ENCODE data around the gene RDH12.
"Not testable (repeated sequence)": the region's sequence is repeated elsewhere in the genome, so short reads cannot be mapped to it uniquely, and the experiment has no call there.

Gene RDH12

DNA sequence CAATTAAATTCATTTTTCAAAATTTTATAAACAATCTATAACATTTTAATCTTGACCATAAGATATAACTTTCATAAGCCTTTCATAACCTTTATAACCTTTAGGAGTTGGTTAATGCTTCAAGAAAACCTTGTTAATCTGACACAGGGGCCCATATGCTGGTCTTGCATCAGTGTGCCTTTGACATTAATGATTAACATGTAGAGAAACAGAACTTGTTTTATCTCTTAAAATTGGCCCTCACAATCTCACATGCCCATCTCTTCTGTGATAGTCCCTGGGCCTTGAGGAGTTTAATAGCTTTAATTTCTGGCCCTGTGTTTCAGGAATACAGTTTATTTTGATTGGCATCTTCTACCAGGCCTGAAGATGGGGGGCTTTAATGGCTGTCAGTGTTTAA, 7.7 kb downstream of the RDH12 start:
- DNase-seq = not testable (repeated sequence)

DNA sequence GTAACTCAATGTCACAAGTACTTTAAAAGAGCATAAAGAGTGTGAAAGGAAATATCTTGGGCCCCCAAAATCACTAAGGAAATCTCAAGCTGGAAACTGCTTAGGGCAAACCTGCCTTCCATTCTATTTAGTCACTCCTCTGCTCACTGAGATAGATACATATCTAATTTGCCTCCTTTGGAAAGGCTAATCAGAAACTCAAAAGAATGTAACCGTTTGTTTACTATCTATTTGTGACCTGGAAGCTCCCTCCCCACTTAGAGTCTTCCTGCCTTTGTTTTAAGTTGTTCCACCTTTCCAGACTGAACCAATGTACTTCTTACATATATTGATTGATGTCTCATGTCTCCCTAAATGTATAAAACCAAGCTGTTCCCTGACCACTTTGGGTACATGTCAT, 8.1 kb downstream of the RDH12 start:
- not testable (repeated sequence) for DNase-seq

DNA sequence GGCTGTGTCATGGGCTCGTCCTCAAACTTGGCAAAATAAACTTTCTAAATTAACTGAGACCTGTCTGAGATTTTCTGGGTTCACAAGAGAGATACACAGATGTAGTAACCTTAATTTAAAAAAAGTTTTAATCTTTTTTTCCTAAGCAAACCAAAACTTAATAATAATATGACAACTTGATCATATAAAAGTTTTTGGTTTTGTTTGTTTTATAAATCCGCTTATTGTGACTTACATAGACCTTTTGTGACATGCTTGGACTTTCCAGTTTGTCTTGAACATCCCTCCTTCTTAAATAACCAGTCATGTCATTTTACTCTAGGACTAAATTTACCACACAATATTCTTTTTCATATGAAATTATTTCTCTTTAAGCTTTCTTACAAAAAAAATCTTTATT, 8.5 kb downstream of the RDH12 start:
- DNase-seq = no peak

DNA sequence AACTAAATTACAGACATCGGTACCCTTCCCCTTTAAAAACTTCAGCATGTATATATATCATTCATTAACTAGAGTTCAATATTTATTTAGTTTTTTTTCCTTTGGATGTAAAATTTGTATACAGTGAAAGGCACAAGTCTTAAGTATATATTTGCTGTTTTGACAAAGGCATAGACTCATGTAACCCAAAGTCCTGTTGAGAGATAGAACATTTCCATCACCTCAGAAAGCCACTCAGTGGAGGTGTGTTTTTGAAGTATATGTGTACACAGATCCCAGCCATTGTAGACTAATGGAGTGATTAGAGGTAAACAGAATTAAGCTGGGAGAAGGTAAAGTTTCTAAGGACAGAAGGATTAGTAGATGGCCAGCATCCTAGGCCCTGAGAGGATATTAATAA, 15.4 kb downstream of the RDH12 start:
- no peak for DNase-seq

- no peak for DNase-seq
These were observed 16.6 kb downstream of the RDH12 start for GRCh38 chr14:67718265-67718664.

DNA sequence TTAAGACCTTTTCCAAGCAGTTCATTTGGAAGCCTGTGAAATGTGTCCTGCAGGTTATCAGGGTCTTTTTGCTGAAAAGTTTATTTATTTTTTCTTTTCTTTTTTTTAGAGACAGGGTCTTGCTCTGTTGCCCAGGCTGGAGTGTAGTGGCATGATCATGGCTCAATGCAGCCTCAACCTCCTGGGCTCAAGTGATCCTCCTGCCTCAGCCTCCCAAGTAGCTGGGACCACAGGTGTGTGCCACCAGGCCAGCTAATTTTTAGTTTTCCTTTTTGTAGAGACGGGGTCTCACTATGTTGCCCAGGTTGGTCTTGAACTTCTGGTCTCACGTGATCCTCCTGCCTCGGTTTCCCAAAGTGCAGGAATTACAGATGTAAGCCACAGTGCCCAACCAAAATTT, 17.7 kb downstream of the RDH12 start:
- DNase-seq = not testable (repeated sequence)

DNA sequence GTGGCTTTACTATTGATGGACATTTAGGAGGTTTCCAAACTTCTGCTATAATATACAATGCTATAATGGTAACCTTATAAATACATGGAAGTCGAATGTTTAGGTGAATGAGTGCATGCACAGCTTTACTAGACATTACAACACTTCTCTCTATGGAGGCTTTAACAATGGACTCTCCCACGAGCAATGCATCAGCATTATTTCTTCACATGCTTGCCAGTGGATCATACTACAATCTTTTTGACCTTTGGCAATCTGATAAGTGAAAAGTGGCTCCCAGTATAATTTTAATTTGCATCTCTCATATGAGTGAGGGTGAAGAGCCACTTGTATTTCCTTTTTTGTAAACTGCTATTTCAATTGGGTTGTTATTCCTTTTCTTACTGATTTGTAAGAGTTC, 18.2 kb downstream of the RDH12 start:
- DNase-seq = no peak

DNA sequence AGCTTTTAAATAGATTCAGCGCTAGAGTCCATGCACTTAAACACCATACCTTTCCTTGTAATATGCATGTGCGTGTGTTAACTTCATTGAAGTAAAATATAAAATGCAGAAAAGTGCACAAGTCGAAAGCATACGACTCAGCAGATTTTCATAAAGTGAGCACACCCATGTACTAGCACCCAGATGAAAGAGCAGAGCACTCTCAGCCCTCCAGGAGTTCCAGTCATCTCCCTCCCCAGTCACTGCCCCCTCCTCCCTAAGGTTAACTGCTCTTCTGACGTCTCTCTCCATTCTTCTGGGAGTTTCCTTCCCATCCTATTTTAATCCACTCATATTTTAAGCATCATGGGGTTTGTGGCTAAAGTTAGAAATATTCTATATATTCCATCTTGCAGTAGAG, 20.2 kb downstream of the RDH12 start:
- no peak for DNase-seq

- no peak for DNase-seq
These were observed 20.6 kb downstream of the RDH12 start for GRCh38 chr14:67722293-67722692.

DNA sequence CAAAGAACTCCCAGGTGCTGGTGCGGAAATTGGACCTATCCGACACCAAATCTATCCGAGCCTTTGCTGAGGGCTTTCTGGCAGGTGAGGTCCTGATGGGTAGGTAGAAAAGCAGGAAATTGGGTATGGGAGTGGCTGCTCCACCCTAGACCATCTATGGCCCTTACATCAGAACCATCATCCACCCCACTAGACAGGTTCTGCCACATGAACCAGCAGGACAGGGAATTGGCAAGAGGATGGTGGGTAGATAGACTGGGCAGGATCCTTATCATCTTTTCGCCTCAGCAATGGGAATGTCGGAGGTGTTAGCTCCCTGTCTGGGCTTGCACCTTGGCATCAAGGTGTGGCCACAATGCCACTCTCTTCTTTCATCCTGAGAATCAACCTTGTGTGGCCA, 23.5 kb downstream of the RDH12 start:
- no peak for DNase-seq

GRCh38 chr14:67727361-67727760, 25.7 kb downstream of the RDH12 start:
- DNase-seq = no peak

DNA sequence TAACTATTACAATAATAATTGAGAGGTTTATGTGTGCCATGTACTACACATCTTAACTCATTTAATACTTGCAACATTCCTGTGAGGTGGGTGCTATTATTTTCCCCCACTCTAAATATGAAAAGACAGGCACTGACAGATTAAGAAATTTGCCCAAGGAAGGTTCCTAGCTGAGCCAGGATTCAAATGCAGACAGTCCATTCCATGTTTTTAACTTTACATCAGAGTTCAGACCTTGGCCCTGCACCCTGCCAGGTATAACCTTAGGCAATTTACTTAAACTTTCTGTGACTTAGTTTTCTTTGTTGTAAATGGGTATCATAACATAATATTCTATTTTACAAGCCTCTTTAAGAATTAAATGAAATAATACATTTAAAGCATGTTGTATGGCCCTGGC, 26.6 kb downstream of the RDH12 start:
- DNase-seq = no peak

DNA sequence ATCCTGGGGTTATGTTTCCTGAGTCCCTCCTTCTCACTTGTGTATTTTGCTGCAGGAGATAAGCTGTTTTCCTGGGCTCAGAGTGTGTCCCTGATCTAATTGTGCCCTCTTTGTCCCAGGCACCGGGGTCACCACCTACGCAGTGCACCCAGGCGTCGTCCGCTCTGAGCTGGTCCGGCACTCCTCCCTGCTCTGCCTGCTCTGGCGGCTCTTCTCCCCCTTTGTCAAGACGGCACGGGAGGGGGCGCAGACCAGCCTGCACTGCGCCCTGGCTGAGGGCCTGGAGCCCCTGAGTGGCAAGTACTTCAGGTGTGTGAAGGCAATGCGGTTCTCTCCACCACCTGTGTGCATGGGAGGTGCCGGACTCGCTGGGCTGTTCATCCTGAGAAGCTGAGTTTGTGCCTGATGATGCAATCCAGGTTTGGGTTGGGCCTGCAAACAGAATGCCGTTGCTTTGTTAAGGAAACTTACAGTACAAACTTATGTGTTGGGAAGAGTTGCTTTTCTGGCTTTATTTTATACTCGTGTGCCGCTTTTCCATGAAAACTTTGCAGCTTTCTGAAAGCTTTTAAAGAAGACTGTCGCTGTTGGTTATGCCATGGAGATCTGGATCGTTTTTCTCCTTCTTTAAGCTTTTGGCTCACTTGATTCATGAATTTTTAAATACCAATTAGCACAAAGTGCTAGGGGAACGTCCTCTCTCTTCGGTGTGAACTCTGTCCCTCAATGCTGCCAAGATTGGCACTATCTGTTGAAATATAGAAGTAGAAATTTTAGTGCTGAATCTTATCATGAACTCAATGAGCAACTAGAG, 27.6 kb downstream of the RDH12 start:
- no peak for DNase-seq

DNA sequence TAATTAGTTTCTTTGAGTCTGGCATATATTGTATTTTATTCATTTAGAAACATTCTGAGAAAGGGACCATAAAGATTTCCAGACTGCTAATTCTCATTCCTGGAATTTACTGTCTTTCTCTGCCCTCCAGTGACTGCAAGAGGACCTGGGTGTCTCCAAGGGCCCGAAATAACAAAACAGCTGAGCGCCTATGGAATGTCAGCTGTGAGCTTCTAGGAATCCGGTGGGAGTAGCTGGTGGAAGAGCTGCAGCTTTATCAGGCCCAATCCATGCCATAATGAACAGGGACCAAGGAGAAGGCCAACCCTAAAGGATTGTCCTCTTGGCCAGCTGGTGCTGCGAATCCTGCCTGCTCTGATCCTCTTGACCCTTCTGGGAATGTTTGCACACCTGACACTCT, 31.9 kb downstream of the RDH12 start:
- no peak for DNase-seq

GRCh38 chr14:67734675-67735074, 33.0 kb downstream of the RDH12 start:
- DNase-seq = no peak

- DNase-seq = no peak
These were observed 33.9 kb downstream of the RDH12 start for GRCh38 chr14:67735336-67736147.

- DNase-seq = no peak
These were observed 35.1 kb downstream of the RDH12 start for GRCh38 chr14:67736771-67737170.

DNA sequence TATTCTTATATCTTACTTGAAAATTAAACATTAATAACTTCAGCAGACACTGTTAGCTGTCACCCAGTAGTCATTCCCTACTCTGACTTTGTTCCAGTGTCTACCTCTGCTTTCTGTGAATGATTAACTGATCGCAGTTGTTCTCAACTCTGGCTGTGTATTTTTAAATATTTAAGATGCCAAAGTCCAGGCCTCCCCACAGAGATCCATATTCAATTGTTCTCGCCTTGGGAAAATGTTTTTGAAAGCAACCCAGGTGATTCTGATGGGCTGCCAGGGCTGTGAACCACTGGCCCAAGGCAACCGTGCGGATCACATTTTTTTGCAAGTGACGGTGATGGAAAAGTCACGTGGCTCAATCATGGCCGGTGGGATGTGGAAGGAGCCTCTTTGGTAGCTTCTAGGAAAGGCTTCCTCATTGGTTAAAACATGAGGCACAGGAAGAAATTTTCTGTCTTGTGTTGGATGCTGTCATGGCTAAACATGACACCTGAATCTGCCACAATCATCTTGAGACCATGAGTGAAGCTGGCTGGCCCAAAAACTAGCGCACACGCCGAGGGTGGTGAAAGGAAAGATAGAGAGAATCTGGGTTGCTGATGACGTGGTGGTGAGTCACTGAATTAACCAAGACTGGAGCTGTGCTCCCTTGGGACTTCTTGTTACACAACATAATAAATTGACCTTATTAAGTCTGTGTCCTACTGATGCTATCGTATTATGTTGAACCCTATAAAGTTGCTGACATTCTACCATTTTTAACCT, 37.2 kb downstream of the RDH12 start:
- DNase-seq = no peak

DNA sequence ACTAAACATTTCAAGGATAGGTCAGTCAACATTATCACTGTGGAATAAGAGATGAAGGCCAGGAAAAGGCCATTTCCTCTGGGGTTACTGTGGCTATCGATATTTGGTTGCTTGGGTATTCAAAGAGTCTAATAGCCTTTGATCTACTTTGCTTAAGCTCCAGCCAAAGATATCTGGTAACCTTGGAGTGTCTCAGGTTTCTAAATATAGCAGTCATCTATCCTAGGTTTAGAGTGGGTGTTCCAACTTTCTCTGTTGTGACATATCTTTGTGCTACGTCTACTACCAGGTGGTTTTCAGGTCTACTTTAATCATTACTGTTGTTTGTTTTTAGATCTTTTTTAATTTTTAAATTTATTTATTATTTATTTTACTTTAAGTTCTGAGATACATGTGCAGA, 42.4 kb downstream of the RDH12 start:
- no peak for DNase-seq

DNA sequence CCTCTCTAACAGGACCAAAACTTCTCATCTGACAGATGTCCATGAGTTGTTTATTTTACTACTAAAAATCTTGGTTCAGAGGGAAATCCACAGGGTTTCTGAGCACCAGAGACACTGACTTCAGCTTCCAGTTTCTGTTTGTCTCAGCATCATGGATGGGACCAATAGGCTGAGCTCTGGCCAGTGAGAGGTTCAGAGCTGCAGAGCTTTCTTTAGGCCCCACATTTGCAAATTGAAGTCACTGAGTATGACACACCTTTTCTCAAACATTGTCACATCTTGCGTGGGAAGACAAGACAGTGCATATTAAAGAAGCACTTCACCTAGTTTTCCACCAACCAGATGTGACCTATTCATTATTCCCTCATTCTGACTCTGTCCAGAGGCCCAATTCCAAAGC, 45.2 kb downstream of the RDH12 start:
- DNase-seq = no peak

- no peak for DNase-seq
These were observed 46.6 kb downstream of the RDH12 start for GRCh38 chr14:67748312-67748711.

DNA sequence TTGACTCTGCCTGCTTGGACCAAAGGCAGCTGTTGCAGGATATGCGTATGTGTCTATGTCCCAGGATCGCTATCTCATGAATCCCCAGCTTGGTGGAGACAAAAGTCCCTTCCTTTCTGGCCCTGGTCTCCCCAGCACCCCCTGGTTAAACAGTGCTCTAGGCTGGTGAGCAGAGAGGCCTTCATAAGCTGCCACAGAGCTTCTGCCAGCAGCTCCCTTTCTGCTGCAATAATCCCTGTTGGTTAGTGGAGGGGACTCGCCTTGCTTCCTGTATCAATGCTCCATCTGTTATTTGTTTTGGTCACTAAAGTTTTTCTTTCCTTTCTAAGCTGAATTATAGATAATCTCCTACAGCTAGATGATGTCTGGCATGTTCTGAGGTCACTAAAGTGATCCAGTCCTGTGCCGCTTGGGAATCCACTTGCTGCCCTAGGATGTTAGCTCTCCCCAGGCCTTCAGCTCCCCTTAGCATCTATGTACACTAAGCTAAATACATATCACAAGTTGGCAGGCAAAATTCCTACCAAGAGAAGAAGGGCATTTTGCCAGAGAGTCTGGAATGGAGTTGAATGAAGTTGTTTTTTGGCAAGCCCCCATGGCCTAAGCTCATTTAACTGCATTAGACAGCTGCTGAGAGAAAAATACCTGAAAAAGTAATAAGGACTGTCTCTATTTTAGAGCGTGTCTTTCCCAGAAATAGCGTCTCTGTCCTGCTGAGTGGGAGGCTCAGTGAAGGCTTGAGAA, 47.8 kb downstream of the RDH12 start:
- no peak for DNase-seq

GRCh38 chr14:67756496-67756895, 54.8 kb downstream of the RDH12 start:
- no peak for DNase-seq
